GM12873 (cell line): Measurements from ENCODE around the gene DHX30.

Experiments
- CTCF ChIP-seq: IDR thresholded peaks from 2 replicates; pipeline ENCODE4 v1.5.1; 2012; ENCODE audit warnings: low read depth, mild to moderate bottlenecking, moderate library complexity, low read length, control low read depth; ENCODE audit not compliant: insufficient read depth; ENCODE audit errors: missing control alignments

The DHX30 gene

DNA sequence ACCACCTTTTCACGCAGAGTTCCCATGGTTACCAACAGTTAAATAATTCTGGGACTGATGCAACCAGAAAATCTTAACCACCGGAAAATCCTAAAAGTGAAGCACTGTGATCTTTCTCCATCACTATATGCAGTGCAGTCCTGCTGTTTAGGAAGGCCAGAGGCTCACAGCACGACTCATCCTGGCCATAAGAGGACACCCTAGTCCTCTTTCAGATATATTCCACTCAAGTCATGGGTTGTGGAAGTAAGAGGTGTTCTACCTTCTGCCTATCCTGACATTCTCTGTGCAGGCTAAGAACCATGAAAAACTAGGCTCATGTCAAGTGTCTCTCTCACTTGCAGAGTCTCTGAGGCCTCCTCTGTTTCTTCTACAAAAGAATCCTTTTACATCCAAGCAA lies 67.2 kb downstream of the DHX30 start:
- TF ChIP-seq CTCF, result no peak

GRCh38 chr3:47870702-47871260 lies 67.8 kb downstream of the DHX30 start:
- TF ChIP-seq CTCF, result no peak

DNA sequence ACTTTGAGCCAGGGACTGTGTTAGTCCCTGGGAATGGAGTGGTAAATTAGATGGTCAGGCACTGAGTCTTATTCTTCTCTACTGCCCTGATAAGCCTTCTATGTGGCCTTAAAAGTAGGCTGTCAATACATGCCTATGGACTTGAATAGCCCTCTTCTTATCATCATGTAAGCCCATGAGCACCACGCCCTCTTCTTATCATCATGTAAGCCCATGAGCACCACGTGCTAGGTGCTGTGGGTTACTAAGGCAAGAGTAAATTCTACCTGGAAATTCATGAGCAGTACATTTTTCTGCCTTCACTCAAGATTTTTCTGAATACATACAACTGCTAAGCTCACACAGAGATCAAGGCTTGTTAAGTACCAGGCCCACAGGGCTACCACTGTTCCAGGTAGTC lies 68.5 kb downstream of the DHX30 start:
- no peak for TF ChIP-seq CTCF

GRCh38 chr3:47872916-47873315 lies 70.0 kb downstream of the DHX30 start:
- TF ChIP-seq CTCF, result no peak

DNA sequence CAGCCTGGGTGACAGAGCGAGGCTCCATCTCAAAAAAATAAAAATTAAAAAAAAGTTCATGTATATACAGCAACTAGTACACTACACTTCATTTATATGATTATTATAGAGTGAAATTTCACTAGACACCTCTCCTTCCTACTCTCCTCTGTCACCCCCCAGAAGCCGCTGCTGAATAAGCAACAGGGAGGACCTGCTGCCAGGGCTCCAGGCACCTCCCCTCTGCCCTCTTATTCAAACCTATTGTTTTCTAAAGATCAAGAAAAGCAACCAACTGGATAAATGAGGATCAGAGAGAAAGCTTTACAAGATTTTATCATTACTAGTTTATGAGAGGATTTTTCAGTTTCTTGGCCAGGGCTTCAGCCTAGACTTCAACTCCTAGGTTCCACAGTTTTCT lies 71.5 kb downstream of the DHX30 start:
- no peak for TF ChIP-seq CTCF

DNA sequence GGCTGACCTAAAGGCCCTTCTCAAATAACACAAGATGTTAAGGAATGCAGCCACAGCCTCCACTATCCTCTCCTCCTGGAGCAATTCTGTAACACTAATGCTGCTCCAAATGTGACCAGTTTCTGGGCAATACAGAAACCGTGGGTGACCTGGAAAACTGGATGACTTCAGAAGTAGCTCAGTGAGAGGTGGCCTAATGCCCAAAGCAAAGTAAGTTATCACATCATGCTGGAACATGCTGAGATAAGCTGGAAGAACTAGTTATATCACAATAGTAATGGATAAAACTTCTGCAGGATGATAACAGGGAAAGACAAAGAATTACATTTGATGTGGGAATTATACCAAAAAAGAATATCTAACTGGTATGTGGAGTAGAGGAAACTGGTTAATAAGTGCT lies 72.0 kb downstream of the DHX30 start:
- no peak for TF ChIP-seq CTCF

DNA sequence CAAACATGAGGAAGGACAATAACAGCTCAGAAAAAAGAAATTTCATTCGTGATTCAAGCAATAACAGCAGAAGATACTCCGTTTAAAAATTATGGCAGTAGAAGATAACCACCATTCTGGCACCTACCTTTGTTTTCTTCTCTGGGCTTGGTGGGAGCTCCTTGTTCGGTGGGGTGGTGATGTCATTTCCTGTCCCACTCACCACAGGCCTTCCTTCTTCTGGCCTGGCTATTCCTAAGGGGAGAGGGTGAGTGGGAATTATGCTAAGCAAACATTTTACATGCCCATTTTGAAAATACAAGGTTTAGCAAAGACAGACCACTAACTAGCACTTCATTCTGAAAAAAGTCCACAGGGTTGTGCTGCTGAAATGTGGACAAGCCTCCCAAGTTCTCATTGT lies 74.4 kb downstream of the DHX30 start:
- TF ChIP-seq CTCF, result no peak
